HepG2 (cell line): ENCODE measurements around the gene CD300LF. TPM values are rescaled to one million over a fixed set of nuclear protein-coding genes. Genes with fewer than 3 reads are reported as not detected.

Experiments used
- KDM1A ChIP-seq: IDR thresholded peaks from 2 replicates; pipeline ENCODE4 v1.6.1; 2016; ENCODE audit warnings: missing compliant biosample characterization
- RARA ChIP-seq: IDR thresholded peaks from 2 replicates; pipeline ENCODE4 v1.6.1; 2016; ENCODE audit warnings: missing genetic modification reagents, missing compliant biosample characterization
- TCF7 ChIP-seq: sonication (generic); IDR thresholded peaks from 2 replicates; pipeline ENCODE4 v1.6.1; 2016; ENCODE audit warnings: antibody characterized with exemption, low read depth
- ZNF30 ChIP-seq: sonication (generic); formaldehyde crosslinking; IDR thresholded peaks from 2 replicates; pipeline ENCODE4 v1.5.0; 2020; ENCODE audit warnings: mild to moderate bottlenecking, missing genetic modification reagents
- ZNF839 ChIP-seq: sonication (generic); formaldehyde crosslinking; IDR thresholded peaks from 2 replicates; pipeline ENCODE4 v1.4.0; 2020; ENCODE audit warnings: missing genetic modification reagents, mild to moderate bottlenecking, borderline replicate concordance
- polyA plus RNA-seq, 8 experiments: library from polyadenylated mRNA; depleted of rRNA in 3 of 8; stranded (reverse) in 7 of 8; unstranded in 1 of 8; fragments of >200 nt; fragmentation: Illumina TruSeq in 4 of 8; extraction: Trizol in 4 of 8; gene quantifications; 2 replicates each; pipeline versions ENCODE4 v1.2.1 to v1.2.3, GENCODE V29; 2011 to 2016; ENCODE audit warnings: low read depth in 4 of 8, missing spikeins in 1 of 8, mixed read lengths in 1 of 8; ENCODE audit not compliant: insufficient read depth in 1 of 8
- total RNA-seq, 5 experiments: library from RNA; depleted of rRNA; stranded (reverse); fragments of >200 nt; fragmentation: Illumina TruSeq; extraction: Trizol; gene quantifications; 2 replicates each; pipeline ENCODE4 v1.2.3, GENCODE V29; 2016; ENCODE audit warnings: low read depth in 1 of 5
- TF ChIP-seq, protein P1 (sequence below): sonication (generic); formaldehyde crosslinking; IDR thresholded peaks from 2 replicates; pipeline ENCODE4 v1.8.1; 2023; ENCODE audit warnings: missing genetic modification reagents, inconsistent platforms, borderline replicate concordance
- TF ChIP-seq, protein P2 (sequence below): sonication (generic); formaldehyde crosslinking; IDR thresholded peaks from 2 replicates; pipeline ENCODE4 v1.4.0; 2020; ENCODE audit warnings: missing genetic modification reagents
- TF ChIP-seq, protein P3 (sequence below), 2 experiments: fragments of 450-650 bp in 1 of 2; sonication (generic) in 1 of 2; formaldehyde crosslinking in 1 of 2; IDR thresholded peaks; 2 replicates each; pipeline versions ENCODE4 v1.6.1 to v1.8.0; 2016 to 2022; ENCODE audit warnings: antibody characterized with exemption in 1 of 2, mild to moderate bottlenecking in 1 of 2, missing genetic modification reagents in 1 of 2

CD300LF gene
- total and polyA plus RNA-seq, 2 of the 13 experiments (the other 11 are each of a cell fraction or from before 2014, with no cell fraction given), result not detected

DNA sequence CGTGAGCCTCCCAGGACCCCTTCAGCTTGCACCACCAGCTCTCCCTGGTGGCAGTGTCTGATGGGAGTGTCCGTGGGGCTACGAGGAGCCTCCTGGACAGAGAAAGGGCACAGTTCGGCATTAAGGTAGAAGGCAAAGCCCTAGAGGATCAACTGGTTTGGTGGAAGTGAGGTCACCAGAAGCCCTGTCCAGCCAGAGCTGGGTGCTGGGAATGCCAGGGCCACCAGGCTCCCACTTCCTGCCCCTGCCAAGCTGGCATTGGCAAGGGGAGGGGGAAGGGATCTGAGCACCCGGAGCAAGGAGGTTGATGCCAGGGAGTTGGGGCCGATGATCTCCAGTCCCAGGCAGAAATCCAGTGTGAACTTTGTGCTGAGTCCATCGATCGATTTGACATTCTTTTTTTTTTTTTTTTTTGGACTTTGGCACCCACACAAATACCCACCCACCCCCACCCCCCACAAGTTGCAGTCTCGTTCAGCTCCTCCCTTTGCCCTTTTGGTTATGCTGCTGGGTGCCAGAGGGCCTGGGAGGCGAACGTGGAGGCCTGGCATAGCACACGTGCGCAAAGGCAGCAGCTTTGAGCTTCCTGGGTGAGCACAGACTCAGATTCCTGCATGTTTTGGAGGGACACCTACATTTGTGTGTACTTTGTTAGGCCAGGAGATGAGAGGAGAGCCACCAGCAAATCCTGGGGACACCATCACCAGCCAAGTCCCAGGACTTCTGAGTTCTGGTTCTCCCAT is 37.8 kb upstream of the CD300LF start (continued):
- TF ChIP-seq, protein P1, sequence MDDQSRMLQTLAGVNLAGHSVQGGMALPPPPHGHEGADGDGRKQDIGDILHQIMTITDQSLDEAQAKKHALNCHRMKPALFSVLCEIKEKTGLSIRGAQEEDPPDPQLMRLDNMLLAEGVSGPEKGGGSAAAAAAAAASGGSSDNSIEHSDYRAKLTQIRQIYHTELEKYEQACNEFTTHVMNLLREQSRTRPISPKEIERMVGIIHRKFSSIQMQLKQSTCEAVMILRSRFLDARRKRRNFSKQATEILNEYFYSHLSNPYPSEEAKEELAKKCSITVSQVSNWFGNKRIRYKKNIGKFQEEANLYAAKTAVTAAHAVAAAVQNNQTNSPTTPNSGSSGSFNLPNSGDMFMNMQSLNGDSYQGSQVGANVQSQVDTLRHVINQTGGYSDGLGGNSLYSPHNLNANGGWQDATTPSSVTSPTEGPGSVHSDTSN, result no peak
- TF ChIP-seq RARA (CRISPR knock-in tag) (peak; percentile 81), ZNF30 (CRISPR knock-in tag) (peak; percentile 83; the same call in 1 of the 2 replicates), TCF7 (no peak), ZNF839 (0 out of 2 replicates have a peak, but pooled peaks have one; percentile 19), KDM1A (peak; percentile 46; the same call in 1 of the 2 replicates)
- TF ChIP-seq, protein P2, sequence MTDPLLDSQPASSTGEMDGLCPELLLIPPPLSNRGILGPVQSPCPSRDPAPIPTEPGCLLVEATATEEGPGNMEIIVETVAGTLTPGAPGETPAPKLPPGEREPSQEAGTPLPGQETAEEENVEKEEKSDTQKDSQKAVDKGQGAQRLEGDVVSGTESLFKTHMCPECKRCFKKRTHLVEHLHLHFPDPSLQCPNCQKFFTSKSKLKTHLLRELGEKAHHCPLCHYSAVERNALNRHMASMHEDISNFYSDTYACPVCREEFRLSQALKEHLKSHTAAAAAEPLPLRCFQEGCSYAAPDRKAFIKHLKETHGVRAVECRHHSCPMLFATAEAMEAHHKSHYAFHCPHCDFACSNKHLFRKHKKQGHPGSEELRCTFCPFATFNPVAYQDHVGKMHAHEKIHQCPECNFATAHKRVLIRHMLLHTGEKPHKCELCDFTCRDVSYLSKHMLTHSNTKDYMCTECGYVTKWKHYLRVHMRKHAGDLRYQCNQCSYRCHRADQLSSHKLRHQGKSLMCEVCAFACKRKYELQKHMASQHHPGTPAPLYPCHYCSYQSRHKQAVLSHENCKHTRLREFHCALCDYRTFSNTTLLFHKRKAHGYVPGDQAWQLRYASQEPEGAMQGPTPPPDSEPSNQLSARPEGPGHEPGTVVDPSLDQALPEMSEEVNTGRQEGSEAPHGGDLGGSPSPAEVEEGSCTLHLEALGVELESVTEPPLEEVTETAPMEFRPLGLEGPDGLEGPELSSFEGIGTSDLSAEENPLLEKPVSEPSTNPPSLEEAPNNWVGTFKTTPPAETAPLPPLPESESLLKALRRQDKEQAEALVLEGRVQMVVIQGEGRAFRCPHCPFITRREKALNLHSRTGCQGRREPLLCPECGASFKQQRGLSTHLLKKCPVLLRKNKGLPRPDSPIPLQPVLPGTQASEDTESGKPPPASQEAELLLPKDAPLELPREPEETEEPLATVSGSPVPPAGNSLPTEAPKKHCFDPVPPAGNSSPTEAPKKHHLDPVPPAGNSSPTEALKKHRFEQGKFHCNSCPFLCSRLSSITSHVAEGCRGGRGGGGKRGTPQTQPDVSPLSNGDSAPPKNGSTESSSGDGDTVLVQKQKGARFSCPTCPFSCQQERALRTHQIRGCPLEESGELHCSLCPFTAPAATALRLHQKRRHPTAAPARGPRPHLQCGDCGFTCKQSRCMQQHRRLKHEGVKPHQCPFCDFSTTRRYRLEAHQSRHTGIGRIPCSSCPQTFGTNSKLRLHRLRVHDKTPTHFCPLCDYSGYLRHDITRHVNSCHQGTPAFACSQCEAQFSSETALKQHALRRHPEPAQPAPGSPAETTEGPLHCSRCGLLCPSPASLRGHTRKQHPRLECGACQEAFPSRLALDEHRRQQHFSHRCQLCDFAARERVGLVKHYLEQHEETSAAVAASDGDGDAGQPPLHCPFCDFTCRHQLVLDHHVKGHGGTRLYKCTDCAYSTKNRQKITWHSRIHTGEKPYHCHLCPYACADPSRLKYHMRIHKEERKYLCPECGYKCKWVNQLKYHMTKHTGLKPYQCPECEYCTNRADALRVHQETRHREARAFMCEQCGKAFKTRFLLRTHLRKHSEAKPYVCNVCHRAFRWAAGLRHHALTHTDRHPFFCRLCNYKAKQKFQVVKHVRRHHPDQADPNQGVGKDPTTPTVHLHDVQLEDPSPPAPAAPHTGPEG (CRISPR knock-in tag), result no peak; the same call in 1 of the 2 replicates
- TF ChIP-seq, protein P3, sequence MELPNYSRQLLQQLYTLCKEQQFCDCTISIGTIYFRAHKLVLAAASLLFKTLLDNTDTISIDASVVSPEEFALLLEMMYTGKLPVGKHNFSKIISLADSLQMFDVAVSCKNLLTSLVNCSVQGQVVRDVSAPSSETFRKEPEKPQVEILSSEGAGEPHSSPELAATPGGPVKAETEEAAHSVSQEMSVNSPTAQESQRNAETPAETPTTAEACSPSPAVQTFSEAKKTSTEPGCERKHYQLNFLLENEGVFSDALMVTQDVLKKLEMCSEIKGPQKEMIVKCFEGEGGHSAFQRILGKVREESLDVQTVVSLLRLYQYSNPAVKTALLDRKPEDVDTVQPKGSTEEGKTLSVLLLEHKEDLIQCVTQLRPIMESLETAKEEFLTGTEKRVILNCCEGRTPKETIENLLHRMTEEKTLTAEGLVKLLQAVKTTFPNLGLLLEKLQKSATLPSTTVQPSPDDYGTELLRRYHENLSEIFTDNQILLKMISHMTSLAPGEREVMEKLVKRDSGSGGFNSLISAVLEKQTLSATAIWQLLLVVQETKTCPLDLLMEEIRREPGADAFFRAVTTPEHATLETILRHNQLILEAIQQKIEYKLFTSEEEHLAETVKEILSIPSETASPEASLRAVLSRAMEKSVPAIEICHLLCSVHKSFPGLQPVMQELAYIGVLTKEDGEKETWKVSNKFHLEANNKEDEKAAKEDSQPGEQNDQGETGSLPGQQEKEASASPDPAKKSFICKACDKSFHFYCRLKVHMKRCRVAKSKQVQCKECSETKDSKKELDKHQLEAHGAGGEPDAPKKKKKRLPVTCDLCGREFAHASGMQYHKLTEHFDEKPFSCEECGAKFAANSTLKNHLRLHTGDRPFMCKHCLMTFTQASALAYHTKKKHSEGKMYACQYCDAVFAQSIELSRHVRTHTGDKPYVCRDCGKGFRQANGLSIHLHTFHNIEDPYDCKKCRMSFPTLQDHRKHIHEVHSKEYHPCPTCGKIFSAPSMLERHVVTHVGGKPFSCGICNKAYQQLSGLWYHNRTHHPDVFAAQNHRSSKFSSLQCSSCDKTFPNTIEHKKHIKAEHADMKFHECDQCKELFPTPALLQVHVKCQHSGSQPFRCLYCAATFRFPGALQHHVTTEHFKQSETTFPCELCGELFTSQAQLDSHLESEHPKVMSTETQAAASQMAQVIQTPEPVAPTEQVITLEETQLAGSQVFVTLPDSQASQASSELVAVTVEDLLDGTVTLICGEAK (IDR thresholded peaks at IDR 0.05), result no peak
- TF ChIP-seq, protein P3 (CRISPR knock-in tag; IDR thresholded peaks at IDR 0.05), result peak; percentile 78
